Prostate gland (tissue), 2 donors: ENCODE results near the gene PSEN1.

Source experiments
- POLR2A ChIP-seq: fragments of 450-650 bp; IDR thresholded peaks from one replicate; pipeline ENCODE4 v1.6.1; 2016; ENCODE audit warnings: antibody characterized with exemption, mild to moderate bottlenecking
- POLR2AphosphoS5 ChIP-seq: sonication (generic); formaldehyde crosslinking; IDR thresholded peaks from one replicate; pipeline ENCODE4 v1.6.1; 2017; ENCODE audit warnings: antibody characterized with exemption
- TF ChIP-seq, protein P1 (sequence below), 4 experiments: fragments of 200-600 bp in 2 of 4; fragments of 450-650 bp in 2 of 4; sonication (generic) in 2 of 4; IDR thresholded peaks; 1 replicate in 3 of 4; 2 replicates in 1 of 4; pipeline ENCODE4 v1.5.1; 2016 to 2019; ENCODE audit warnings: antibody characterized with exemption in 4 of 4, mild to moderate bottlenecking in 2 of 4, moderate library complexity in 2 of 4

DNA sequence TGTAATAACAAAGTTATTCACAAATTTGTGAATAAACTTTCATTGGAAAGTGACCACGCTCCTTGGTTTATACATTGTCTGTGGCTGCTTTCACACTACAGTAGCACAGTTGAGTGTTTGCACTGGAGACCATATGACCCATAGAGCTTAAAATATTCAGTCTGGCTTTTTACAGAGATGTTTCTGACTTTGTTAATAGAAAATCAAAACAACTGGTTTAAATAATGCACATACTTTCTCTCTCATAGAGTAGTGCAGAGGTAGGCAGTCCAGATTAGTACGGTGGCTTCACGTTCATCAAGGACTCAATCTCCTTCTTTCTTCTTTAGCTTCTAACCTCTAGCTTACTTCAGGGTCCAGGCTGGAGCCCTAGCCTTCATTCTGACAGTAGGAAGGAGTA, 36.2 kb downstream of the PSEN1 start:
- TF ChIP-seq, protein P1, sequence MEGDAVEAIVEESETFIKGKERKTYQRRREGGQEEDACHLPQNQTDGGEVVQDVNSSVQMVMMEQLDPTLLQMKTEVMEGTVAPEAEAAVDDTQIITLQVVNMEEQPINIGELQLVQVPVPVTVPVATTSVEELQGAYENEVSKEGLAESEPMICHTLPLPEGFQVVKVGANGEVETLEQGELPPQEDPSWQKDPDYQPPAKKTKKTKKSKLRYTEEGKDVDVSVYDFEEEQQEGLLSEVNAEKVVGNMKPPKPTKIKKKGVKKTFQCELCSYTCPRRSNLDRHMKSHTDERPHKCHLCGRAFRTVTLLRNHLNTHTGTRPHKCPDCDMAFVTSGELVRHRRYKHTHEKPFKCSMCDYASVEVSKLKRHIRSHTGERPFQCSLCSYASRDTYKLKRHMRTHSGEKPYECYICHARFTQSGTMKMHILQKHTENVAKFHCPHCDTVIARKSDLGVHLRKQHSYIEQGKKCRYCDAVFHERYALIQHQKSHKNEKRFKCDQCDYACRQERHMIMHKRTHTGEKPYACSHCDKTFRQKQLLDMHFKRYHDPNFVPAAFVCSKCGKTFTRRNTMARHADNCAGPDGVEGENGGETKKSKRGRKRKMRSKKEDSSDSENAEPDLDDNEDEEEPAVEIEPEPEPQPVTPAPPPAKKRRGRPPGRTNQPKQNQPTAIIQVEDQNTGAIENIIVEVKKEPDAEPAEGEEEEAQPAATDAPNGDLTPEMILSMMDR (IDR thresholded peaks at IDR 0.05), result no peak
- TF ChIP-seq POLR2AphosphoS5 (no peak), POLR2A (no peak)
